ENCODE results near the gene NMT1. TPM values are rescaled to one million over a fixed set of nuclear protein-coding genes. Genes with fewer than 3 reads are reported as not detected.

NMT1 gene
- total and polyA plus RNA-seq, 2 experiments from 2014 or later = 95.6 to 298 TPM

GRCh38 chr17:45129940-45130680, 69.0 kb downstream of the NMT1 start (continued):
- TF ChIP-seq ZNF462 (CRISPR knock-in tag; IDR thresholded peaks at IDR 0.05) = no peak

- H3K4me3 ChIP-seq = peak overlapping the region; percentile 90; the same call in 1 of the 2 replicates
- peaks cover 2% of the 10 kb centered on the region; the same call in 1 of the 2 replicates for H3K4me1 ChIP-seq (ENCODE audit: insufficient read depth)
- peaks cover 8% of the 10 kb centered on the region; the same call in 1 of the 2 replicates for H3F3A ChIP-seq (replicated peaks; ENCODE audit: low read depth)
- no peaks in the 10 kb centered on the region for H3K79me2 ChIP-seq (replicated peaks; ENCODE audit: insufficient read depth)
- no peak overlapping the region for H2AFZ ChIP-seq
- no peaks in the 10 kb centered on the region; the same call in 1 of the 2 replicates for H4K20me1 ChIP-seq (replicated peaks; ENCODE audit: insufficient read depth)
- Mint-ChIP-seq H3K27ac (no peak overlapping the region), H3K9me3 (no peaks in the 10 kb centered on the region), H3K4me3 (peak overlapping the region; percentile 70), H3K36me3 (ENCODE audit: low read depth) (peaks cover 3% of the 10 kb centered on the region; the same call in 1 of the 3 replicates), H3K27me3 (ENCODE audit: insufficient read depth, low read depth, poor library complexity) (peaks cover 28% of the 10 kb centered on the region), H3K4me1 (peaks cover 13% of the 10 kb centered on the region)
- H3K4me2 ChIP-seq = peak overlapping the region; percentile 90; the same call in 1 of the 2 replicates
- H3K27me3 ChIP-seq (ENCODE audit: insufficient read depth) = no peaks in the 10 kb centered on the region
- ATAC-seq (no peak), DNase-seq (ENCODE audit: low spot score) (no peak)
- no peak overlapping the region for H3K27ac ChIP-seq (ENCODE audit: low read depth)
- no peaks in the 10 kb centered on the region for H3K36me3 ChIP-seq (ENCODE audit: insufficient read depth)
- no peaks in the 10 kb centered on the region for H3K9me2 ChIP-seq (ENCODE audit: insufficient read depth)
- TF ChIP-seq ZNF462 (CRISPR knock-in tag; IDR thresholded peaks at IDR 0.05) (no peak), ZNF114 (CRISPR knock-in tag; IDR thresholded peaks at IDR 0.05) (no peak), JUNB (IDR thresholded peaks at IDR 0.05; ENCODE audit: unreplicated experiment) (no peak), STAT1 (IDR thresholded peaks at IDR 0.05; ENCODE audit: unreplicated experiment) (no peak), EZH2 (IDR thresholded peaks at IDR 0.05; ENCODE audit: low read depth, unreplicated experiment) (no peak)
Observed at GRCh38 chr17:45130681-45131615, 69.8 kb downstream of the NMT1 start.
